ENCODE measurements around the gene AURKB. TPM values are rescaled to one million over a fixed set of nuclear protein-coding genes. Genes with fewer than 3 reads are reported as not detected.
"Not testable (repeated sequence)": the region's sequence is repeated elsewhere in the genome, so short reads cannot be mapped to it uniquely, and the experiment has no call there.

AURKB gene
- total RNA-seq, 1 donor from 2014 or later = not detected

DNA sequence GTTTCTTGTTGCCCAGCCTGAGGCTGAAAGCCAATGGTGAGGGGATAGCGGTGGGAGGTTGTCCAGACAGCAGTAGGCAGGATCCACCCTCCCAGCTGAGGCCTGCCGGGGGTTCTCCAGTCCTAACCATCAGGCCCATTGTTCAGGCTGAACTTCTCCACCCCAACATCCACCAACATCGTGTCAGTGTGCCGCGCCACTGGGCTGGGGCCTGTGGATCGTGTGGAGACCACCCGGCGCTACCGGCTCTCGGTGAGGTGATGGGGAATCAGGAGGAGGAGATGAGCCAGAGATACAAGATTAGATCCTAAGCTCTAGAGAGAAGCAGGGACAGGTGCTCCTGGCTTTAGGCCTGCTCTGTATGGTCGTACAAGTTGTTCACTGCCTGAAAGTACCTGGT, 44.5 kb upstream of the AURKB start:
- H3K36me3 ChIP-seq = peaks cover 33 to 37% of the 10 kb centered on the region in 2 donors
- no peak for DNase-seq (ENCODE audit: low spot score in 2 of 2)
- peaks cover 0 to under 1% of the 10 kb centered on the region in 2 donors for H3K4me1 ChIP-seq
- TF ChIP-seq, protein P1, sequence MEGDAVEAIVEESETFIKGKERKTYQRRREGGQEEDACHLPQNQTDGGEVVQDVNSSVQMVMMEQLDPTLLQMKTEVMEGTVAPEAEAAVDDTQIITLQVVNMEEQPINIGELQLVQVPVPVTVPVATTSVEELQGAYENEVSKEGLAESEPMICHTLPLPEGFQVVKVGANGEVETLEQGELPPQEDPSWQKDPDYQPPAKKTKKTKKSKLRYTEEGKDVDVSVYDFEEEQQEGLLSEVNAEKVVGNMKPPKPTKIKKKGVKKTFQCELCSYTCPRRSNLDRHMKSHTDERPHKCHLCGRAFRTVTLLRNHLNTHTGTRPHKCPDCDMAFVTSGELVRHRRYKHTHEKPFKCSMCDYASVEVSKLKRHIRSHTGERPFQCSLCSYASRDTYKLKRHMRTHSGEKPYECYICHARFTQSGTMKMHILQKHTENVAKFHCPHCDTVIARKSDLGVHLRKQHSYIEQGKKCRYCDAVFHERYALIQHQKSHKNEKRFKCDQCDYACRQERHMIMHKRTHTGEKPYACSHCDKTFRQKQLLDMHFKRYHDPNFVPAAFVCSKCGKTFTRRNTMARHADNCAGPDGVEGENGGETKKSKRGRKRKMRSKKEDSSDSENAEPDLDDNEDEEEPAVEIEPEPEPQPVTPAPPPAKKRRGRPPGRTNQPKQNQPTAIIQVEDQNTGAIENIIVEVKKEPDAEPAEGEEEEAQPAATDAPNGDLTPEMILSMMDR (IDR thresholded peaks at IDR 0.05) = no peak
- no peaks in the 10 kb centered on the region for H3K27me3 ChIP-seq
- H3K4me3 ChIP-seq = no peak overlapping the region
- H3K9me3 ChIP-seq = no peaks in the 10 kb centered on the region
- intact Hi-C loops (cut with DNase I) = no loop called here
- H3K27ac ChIP-seq = no peak overlapping the region

DNA sequence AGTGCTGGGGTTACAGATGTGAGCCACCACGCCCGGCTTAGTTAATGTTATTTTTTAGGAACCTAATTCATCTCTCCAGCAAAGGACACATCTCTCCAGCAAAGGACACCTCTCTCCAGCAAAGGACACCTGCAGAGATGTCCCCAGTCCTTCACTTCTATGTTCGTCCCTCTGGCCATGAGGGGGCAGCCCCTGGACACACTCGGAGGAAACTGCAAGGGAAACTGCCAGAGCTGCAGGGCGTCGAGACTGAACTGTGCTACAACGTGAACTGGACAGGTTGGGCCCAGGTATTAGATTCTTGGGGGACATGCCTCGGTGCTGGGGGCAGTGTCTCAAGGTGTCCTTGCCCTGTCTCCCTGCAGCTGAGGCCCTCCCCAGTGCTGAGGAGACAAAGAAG, 43.4 kb upstream of the AURKB start:
- Histone ChIP-seq H3K4me1 (peaks cover 0 to 6% of the 10 kb centered on the region in 2 donors), H3K27me3 (no peaks in the 10 kb centered on the region), H3K9me3 (no peaks in the 10 kb centered on the region), H3K27ac (no peak overlapping the region), H3K36me3 (peaks cover 32 to 33% of the 10 kb centered on the region in 2 donors), H3K4me3 (no peak overlapping the region)
- intact Hi-C loops (cut with DNase I) = no loop called here
- TF ChIP-seq, protein P1 (IDR thresholded peaks at IDR 0.05) = no peak
- DNase-seq (ENCODE audit: low spot score in 2 of 2) = no peak

GRCh38 chr17:8251411-8251810, 41.0 kb upstream of the AURKB start:
- not testable (repeated sequence) for DNase-seq (ENCODE audit: low spot score in 2 of 2); H3K27ac ChIP-seq; H3K4me3 ChIP-seq; H3K27me3 ChIP-seq; H3K9me3 ChIP-seq; H3K4me1 ChIP-seq
- H3K36me3 ChIP-seq = peaks cover 18 to 24% of the 10 kb centered on the region in 2 donors
- intact Hi-C loops (cut with DNase I) = loop anchor here (2.0 kb wide), 1 partner anchor 53 kb away; no protein-coding TSS in a partner anchor

GRCh38 chr17:8249621-8250500, 39.5 kb upstream of the AURKB start:
- TF ChIP-seq, protein P1 (IDR thresholded peaks at IDR 0.05) = no peak
- peak overlapping the region; percentile 94 to 98 for H3K27ac ChIP-seq
- H3K27me3 ChIP-seq = no peaks in the 10 kb centered on the region
- DNase-seq (ENCODE audit: low spot score in 2 of 2) = no peak
- H3K4me3 ChIP-seq = peak overlapping the region; percentile 80 to 82
- no peaks in the 10 kb centered on the region for H3K9me3 ChIP-seq
- intact Hi-C loops (cut with DNase I) = loop anchor here (1.0 to 2.0 kb wide), 4 partner anchors 27 to 111 kb away; partner anchors contain the start of gene RANGRF
- H3K4me1 ChIP-seq = peaks cover 0 to 6% of the 10 kb centered on the region in 2 donors
- H3K36me3 ChIP-seq = peaks cover 3 to 9% of the 10 kb centered on the region in 2 donors

DNA sequence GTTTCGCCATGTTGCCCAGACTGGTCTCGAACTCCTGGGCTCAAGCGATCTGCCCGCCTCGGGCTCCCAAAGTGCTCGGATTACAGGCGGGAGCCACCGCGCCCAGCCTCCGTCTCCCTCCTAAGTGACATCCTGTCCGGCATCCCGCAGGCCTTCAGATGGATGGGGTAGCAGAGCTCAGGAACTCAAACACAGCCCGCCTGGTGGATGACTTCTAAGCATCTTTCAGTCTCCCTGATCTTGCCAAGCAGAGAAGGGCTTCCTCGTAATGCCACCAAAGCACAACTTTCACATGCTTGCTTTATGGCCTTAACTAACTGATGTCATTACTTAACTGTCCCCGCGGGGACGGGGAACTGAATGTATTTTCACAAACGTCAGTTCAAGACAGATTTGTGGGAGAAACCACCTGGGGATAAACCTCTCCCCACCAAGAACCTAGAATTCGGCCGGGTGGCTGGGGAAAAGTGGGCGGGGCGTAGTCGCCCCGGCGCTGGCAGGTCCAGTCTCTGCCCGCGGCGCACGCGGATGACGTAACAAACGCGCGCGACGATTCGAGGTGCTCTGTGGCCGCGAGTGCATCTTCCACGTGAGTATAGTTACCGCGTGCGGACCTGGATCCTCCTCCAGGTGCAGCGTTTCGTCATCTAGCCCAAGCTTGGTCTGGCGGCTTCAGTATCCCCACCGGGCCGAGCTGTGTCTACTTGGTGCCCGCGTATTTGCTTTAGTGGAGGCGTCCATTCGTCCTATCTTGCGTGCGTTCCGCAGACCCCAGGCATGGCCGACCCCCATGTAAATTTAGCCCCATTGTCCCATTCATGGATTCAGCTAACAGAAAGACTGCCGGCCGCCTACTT, 38.6 kb upstream of the AURKB start, which contains the start of gene PFAS:
TSS of gene PFAS (plus strand) at position 539 of the 857 bp plus-strand sequence. CDS start 4,649 bp downstream, outside the sequence.
- H3K27ac ChIP-seq = peak within 1 kb of the TSS; percentile 94 to 98
- peaks cover 0 to under 1% of the 10 kb centered on the region in 2 donors for H3K36me3 ChIP-seq
- intact Hi-C loops (cut with DNase I) = loop anchor here (1.0 to 2.0 kb wide), 3 partner anchors 26 to 110 kb away; partner anchors contain the start of gene RANGRF

More for the DNA sequence above, 38.6 kb upstream of the AURKB start, which contains the start of gene PFAS:
- H3K9me3 ChIP-seq = no peaks in the 10 kb centered on the region
- peaks cover 0 to 6% of the 10 kb centered on the region in 2 donors for H3K4me1 ChIP-seq
- DNase-seq (ENCODE audit: low spot score in 2 of 2) = peak; percentile 75 to 98
- peak within 1 kb of the TSS; percentile 80 to 82 for H3K4me3 ChIP-seq
- no peaks in the 10 kb centered on the region for H3K27me3 ChIP-seq
- TF ChIP-seq, protein P1 (IDR thresholded peaks at IDR 0.05) = peak in 1 of 3 experiments; percentile 20

Measured in ascending aorta (tissue), 2 donors.